T-helper 2 cell (primary cell): ENCODE data around the gene TMEM219.
A peak's percentile ranks its signal among the peaks of the same experiment; 100 is the strongest.

Experiments used
- DNase-seq, 5 experiments: peaks; one replicate each; pipeline versions ENCODE4 v3.0.0 to v3.0.0-alpha.2; 2012 to 2022

The TMEM219 gene

DNA sequence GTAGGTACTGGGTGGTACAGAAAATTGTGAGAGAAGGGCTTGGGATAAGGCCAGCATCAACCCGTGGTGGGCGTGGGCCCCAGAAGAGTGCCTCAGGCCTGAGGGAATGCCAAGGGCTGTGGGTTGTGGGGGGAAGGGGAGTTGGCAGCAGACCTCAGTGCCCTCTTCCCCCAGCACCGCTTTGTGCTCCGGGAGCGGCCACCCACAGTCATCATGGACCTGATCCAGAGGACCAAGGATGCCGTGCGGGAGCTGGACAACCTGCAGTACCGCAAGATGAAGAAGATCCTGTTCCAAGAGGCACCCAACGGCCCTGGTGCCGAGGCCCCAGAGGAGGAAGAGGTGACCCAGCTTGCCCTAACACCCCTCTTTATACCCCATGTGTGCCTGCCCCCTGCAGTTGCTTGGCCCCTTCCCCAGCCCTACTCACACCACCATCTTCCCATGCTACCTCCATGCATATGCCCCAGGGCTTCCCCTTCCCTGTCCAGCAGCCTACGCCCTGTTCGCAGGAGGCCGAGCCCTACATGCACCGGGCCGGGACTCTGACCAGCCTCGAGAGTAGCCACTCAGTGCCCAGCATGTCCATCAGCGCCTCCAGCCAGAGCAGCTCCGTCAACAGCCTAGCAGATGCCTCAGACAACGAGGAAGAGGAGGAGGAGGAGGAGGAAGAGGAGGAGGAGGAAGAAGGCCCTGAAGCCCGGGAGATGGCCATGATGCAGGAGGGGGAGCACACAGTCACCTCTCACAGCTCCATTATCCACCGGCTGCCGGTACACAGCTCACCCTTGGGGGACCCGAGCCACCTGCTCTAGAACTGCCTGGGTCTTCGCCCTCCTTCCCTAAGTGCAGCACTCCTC is 20.9 kb downstream of the TMEM219 start:
- DNase-seq, result no peak

DNA sequence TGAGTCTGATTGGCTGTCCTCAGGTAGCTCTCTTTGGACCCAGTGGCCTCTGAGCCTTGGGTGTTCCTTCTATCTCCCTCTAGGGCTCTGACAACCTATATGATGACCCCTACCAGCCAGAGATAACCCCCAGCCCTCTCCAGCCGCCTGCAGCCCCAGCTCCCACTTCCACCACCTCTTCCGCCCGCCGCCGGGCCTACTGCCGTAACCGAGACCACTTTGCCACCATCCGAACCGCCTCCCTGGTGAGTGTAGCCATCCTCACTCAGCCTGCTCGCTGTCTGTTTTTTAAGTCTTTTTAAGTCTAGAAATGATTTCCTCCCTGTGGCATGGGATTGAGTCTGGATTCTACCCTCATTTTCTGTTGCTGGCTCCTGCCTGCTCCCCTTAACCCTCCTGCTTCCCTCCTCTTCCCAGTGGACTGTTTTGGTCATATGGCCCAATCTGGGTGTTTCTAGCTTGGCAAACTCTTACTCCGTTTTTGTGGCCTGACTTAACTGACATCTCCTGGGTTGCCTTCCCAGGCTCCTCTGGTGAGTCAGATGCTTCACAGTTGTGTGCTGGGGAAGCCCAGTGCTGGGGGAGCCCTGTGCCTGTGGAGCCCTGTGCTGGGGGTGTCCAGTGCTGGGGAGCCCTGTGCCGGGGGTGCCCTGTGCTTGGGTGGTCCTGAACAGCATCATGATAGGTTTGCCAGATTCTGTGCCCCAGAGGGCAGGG is 21.7 kb downstream of the TMEM219 start:
- no peak for DNase-seq

DNA sequence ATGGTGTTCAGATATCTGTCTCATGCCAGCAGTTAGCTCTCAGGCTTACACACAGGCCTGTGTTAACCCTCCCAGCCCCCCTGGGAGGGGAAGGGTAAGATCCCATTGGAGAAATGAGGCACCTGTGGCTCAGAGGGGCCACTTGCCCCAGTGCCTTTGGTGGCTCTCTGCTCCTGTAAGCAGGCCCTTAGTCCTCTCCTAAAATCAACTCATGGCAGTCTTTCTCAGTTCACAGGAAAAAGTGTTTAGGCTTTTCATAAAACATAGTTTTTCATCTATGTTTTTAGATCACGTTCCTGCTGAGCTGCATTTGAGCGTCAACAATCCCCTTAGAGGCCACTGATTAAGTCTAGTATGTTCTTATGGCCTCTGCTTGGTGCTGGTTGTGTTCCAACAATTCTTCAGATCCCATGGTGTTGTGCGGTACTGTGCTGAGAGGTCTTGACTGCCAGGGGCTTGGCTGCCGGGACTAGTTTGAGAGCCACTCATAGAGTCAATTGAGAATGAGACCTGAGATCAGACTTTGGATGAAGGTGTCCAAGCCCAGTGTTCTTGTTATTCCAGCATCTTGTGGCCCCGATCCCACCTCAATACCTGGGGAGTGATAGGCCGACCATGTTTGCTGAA is 22.4 kb downstream of the TMEM219 start:
- DNase-seq, result no peak

DNA sequence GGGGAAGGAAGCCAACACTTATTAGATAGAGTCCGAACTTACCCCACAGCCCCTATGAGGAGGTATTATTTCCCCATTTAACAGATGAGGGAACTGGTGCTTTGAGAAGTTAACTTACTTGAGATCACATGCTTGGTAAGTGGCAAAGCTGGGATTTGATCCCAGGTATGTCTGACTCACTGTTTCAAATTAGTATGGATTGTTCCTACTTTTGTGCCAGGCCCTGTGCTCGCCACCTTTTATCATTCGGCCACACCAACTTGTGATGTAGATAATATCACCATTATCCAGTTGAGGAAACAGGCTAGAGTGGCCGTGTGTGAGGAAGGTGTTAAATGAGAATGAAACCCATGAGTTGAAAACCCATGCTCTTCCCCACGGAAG is 22.9 kb downstream of the TMEM219 start:
- no peak for DNase-seq

DNA sequence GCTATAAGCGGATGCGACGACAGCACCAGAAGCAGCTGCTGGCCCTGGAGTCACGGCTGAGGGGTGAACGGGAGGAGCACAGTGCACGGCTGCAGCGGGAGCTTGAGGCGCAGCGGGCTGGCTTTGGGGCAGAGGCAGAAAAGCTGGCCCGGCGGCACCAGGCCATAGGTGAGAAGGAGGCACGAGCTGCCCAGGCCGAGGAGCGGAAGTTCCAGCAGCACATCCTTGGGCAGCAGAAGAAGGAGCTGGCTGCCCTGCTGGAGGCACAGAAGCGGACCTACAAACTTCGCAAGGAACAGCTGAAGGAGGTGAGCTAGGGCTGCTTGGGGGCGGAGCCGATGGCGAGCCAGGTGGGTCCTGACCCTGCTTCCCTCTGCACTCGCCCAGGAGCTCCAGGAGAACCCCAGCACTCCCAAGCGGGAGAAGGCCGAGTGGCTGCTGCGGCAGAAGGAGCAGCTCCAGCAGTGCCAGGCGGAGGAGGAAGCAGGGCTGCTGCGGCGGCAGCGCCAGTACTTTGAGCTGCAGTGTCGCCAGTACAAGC is 23.5 kb downstream of the TMEM219 start:
- no peak for DNase-seq

DNA sequence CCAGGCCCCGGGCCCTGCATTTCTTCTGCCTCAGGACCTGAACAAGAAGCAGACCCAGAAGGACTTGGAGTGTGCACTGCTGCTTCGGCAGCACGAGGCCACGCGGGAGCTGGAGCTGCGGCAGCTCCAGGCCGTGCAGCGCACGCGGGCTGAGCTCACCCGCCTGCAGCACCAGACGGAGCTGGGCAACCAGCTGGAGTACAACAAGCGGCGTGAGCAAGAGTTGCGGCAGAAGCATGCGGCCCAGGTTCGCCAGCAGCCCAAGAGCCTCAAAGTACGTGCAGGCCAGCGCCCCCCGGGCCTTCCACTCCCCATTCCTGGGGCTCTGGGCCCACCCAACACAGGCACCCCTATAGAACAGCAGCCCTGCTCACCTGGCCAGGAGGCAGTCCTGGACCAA is 24.4 kb downstream of the TMEM219 start:
- no peak for DNase-seq

DNA sequence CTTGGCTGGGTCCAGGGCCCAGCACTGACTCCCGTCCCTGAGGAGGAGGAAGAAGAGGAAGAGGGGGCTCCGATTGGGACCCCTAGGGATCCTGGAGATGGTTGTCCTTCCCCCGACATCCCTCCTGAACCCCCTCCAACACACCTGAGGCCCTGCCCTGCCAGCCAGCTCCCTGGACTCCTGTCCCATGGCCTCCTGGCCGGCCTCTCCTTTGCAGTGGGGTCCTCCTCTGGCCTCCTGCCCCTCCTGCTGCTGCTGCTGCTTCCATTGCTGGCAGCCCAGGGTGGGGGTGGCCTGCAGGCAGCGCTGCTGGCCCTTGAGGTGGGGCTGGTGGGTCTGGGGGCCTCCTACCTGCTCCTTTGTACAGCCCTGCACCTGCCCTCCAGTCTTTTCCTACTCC is 25.1 kb downstream of the TMEM219 start:
- DNase-seq, result no peak

DNA sequence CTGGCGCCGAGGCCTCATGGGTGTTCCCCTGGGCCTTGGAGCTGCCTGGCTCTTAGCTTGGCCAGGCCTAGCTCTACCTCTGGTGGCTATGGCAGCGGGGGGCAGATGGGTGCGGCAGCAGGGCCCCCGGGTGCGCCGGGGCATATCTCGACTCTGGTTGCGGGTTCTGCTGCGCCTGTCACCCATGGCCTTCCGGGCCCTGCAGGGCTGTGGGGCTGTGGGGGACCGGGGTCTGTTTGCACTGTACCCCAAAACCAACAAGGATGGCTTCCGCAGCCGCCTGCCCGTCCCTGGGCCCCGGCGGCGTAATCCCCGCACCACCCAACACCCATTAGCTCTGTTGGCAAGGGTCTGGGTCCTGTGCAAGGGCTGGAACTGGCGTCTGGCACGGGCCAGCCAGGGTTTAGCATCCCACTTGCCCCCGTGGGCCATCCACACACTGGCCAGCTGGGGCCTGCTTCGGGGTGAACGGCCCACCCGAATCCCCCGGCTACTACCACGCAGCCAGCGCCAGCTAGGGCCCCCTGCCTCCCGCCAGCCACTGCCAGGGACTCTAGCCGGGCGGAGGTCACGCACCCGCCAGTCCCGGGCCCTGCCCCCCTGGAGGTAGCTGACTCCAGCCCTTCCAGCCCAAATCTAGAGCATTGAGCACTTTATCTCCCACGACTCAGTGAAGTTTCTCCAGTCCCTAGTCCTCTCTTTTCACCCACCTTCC is 25.6 kb downstream of the TMEM219 start:
- DNase-seq, result no peak

DNA sequence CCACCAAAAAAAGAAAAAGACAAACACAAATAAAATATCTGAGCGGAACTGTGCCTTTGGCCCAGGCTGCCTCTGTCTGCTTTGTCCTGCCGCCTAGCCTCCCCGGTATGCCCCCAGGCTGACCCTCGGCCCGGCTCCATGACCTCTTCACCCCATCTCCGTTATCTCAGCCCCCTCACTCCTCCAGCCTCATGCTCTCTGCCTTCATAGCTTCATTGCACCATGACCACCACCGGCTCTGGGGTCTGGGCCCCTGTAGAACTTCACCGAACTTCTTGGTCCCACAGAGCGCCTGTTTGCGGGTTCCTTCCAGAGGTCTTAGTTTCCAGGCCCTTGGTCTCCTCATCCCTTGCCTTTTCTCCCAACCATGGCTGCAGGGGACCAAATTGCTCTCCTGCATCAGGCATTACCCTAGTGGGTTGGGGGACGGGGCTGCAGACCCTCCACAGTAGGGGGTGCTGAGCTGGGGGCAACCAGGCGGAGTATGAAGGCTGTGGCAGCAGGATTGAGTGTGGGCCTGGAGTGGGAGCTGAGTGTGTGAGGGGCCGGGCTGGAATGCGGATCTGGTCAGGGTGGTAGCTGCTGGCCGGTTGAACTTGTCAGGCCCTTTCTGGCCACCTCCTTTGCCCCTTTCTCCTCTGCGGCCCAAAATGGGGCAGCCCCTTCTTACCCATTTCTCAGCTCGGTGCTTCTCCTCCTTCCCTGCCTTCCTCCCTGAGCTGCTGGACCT is 26.6 kb downstream of the TMEM219 start:
- DNase-seq, result no peak

DNA sequence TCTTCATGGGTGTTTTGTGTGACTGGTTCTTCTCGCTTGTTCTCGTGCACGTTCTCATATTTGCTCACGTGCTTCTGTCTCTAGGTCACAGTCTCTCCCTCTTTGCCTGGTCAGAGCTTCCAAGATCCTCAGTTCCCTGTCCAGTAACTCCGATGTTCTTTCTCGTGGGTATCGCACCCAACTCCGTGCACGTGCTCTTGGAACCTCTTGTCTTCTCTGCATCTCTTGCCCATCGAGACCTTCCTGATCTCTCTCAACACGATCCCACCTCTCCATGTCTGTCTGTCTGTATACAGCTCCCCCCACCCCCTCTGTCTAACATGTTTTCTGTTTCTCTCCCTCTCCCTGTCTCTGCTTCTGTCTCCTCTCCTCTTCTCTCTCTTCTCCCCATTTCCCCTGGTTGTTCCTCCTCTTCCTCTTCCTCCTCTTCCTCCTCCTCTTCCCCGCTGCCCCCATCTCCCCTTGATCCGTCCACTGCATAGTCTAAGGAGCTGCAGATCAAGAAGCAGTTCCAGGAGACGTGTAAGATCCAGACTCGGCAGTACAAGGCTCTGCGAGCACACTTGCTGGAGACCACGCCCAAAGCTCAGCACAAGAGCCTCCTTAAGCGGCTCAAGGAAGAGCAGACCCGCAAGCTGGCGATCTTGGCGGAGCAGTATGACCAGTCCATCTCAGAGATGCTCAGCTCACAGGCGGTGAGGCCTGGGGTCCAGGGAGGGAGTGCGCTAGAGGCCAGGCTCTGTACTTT is 27.4 kb downstream of the TMEM219 start:
- DNase-seq, result no peak

DNA sequence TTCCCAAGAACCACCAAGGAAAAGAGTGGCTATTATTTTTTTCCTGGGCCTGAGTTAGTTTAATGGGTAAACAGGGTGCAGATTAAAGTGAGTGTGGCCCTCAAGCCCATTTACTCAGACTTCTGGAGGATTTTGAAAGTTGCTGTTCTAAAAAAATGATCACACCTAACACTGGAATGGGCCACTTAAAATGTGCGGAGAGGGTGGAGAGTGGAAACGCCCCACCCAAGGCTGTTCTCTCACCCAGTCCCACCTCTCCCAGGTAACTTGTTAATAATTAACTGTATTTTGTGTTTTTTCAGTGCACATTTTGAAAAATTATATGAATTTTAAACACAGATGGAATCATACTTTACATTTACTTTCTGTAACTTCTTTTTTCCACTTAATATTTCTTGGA is 28.2 kb downstream of the TMEM219 start:
- DNase-seq, result no peak

DNA sequence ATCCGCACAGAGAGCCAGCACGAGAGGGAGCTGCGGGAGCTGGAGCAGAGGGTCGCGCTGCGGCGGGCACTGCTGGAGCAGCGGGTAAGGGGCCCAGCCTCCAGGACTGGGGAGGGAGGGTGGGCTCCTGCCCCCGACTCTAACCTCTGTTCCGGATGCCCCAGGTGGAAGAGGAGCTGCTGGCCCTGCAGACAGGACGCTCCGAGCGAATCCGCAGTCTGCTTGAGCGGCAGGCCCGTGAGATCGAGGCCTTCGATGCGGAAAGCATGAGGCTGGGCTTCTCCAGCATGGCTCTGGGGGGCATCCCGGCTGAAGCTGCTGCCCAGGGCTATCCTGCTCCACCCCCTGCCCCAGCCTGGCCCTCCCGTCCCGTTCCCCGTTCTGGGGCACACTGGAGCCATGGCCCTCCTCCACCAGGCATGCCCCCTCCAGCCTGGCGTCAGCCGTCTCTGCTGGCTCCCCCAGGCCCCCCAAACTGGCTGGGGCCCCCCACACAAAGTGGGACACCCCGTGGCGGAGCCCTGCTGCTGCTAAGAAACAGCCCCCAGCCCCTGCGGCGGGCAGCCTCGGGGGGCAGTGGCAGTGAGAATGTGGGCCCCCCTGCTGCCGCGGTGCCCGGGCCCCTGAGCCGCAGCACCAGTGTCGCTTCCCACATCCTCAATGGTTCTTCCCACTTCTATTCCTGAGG is 29.1 kb downstream of the TMEM219 start:
- DNase-seq, result no peak

DNA sequence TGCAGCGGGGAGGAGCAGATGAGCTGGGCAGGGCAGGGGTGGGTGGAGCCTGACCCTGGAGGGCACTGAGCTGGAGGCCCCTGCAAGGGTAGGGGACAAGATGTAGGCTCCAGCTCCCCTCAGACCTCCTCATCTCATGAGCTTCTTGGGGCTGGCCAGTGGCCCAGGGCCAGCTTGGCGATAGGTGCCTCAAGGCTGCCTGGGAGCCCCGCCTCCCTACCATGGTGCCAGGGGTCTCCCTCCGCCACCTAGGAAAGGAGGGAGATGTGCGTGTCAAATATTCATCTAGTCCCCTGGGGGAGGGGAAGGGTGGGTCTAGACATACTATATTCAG is 29.7 kb downstream of the TMEM219 start:
- no peak for DNase-seq

DNA sequence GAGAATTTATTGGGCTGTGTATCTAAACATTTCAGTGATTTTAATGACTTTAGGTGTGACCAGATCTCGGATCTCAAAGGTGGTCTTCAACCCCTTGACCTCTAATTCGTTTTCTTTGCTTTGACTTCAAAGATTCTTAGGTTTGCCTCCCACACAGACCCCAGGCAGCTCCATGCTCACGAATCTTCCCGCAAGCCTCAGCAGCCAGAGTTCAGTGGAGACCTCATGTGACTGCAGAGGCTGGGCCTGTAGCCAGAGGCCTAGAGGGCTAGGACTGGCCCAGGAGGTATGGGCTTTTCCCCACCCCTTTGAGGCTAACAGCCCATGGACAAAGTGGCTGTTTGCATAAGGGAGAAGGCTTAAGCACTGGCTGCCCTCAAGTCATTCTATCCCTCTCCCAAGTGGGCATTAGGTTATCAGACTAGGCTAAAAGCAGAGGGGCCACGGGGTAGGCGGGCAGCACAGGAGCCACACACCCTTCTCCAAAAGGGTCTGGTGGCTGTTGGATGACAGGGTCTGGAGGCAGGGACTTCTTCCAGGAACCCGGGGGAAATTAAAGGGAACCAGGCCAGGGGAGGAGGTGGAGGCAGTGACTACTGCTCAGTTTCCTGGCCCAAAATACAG is 30.6 kb downstream of the TMEM219 start:
- no peak for DNase-seq

DNA sequence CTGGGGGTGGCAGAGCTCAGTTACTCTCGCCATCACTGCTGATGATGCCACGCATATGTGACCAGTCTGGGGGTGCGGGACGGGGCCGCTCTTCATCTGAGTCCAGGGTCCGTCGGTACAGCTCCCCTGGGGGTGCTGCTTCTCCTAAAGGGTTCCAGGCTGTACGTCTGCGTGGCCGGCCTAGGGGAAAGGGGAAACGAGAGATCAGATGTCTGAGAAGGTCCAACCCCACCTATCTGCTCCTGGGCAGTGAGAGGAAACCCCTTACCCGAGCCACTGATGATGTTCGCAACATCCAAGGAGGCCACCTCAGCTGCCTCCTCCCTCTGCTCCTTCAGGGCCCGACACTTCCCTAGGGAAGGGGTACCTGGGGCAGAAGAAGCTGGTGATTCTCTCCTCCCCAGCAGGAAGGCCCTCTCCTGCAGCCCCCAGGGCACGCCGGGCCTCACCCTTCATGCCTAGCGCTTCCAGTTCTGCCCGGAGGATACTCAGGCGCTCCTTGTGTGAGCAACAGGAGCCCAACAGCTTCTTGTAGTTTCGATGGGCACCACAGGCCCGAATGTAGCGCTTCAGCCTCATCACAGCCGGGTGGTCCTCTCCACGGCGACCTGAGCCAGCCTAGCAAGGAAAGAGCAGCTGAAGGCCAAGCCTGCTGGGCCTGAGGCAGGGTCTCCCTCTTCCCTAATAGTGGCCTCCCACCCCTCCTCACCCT is 31.5 kb downstream of the TMEM219 start:
- no peak for DNase-seq

DNA sequence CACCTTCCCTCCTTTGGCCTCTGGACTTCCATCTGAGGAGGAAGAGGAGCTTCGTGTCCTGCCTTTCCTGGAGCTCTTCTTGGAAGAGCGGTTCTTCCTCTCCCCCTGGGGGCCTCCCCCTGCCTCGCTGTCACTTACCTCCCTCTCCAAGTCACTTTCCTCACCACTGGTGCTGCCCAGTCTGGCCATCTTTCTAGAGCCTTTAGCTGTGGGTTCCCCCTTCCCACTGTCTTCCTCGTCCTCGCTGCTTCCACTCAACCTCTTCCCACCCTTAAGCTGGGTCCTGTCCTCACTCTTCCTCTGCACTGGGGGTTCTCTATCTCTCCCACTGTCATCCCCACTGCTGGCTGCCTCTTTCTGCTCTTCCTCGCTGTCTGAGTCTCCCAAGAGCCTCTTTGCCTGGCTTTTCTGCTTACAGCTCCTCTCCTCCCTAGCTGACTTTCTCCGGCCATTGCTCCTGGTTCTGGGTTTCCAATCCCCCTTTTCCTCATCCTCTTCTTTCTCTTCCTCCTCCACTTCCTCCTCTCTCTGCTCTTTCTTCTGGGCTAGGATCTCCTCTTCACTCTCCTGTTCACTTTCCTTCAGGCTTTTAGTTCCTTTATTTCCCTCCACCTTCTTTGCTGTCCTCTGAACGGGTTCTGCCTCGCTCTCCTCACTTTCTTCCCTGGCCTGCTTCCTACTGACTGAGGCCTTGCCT is 32.2 kb downstream of the TMEM219 start:
- DNase-seq, result no peak

DNA sequence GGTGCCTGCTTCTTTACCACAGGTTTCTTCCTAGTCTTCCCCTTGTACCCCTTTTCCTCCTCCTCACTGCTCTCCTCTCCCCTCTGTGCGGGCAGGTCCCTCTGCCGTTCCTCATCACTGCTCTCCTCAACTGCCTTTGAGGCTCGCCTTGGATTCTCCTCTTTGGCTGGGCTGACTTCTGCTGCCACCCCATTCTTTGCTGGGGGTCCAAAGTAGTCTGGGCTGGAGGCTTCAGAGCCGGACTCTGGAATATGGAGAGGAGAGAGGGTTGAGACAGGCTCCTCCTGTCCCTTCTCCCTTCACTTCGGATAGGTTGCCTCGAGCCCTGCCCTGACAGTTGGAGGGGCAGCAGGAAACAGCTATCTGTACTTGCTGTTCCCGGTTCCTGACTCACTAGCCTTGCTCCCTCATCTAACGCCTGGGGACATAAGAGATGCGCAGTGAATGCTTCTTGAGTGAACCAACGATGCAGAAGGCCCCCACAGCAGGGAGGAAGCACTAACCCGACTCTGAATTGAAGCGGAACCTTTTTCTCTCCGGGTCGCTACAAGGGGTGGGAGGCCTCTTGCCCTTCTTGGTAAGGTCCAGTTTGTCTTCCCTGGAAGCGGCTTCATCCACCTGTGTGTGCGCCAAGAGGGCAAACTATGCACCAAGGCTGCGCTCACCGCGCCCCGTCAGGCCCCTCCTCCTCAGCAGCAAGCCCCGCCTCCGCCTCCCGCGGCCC is 32.9 kb downstream of the TMEM219 start:
- DNase-seq, result peak in 2 of 5 experiments; percentile 52 to 59

DNA sequence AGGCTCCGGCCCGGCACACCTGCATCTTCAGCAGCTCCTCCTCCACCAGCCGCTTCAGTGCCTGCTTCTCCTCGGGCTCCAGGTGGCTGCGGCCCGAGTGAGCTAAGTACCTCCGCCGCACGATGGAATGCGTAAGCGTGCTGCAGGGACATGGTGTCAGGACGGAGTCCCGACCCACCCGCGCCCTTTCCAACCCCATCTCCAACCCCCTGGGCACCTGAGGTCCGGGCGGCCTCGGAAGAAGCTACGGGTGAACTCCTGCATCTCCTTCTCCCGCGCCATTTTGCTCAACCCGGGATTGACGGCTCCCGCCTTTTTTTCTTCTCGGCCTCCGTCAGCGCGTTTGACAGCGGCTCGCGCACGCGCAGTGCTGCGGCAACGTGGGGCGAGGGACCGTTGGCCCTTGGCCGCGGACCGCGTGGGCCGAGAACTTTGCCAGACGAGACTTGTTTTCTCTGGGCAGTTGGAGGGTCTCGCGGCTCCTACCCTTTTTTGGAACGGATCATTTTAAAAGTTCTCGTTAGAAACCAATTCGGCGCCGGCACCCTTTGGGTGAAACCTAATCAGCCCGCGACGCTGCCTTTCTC is 33.5 kb downstream of the TMEM219 start, which contains the start of gene HIRIP3:
Gene HIRIP3, minus strand, starts transcription at position 294 of the 587 bp plus-strand sequence. Its CDS starts 12 bp downstream, at position 282.
- peak; percentile 74 to 90 (median 79) for DNase-seq
